GM12878 (cell line): Measurements from ENCODE around the gene COL25A1. TPM values are rescaled to one million over a fixed set of nuclear protein-coding genes. Genes with fewer than 3 reads are reported as not detected.

Experiments
- ATAC-seq: fragments of 200-7000 bp; cut with Tn5 transposase; 3 replicates; pipeline ENCODE4 v1.9.1; 2020; ENCODE audit warnings: mild to moderate bottlenecking, moderate library complexity
- BruUV-seq: library from RNA; stranded (reverse); fragments of 400-500 nt; replicated peaks from 2 replicates; lab custom pipeline; 2021; lab: Mats Ljungman, UMichigan
- CTCF ChIA-PET: fragments of 300-600 bp; sonication (Branson Sonifier 250); formaldehyde crosslinking; extraction: SDS; loops from one replicate; lab custom pipeline; 2021; ENCODE audit warnings: inconsistent platforms; lab: Yijun Ruan, JAX
- POLR2A ChIA-PET: fragments of 350-600 bp; formaldehyde crosslinking; extraction: SDS; loops from one replicate; lab custom pipeline; 2021; ENCODE audit warnings: inconsistent platforms; lab: Charles Lee
- RAD21 ChIA-PET: fragments of 300-600 bp; sonication (Branson Sonifier 250); formaldehyde crosslinking; loops from one replicate; lab custom pipeline; 2023; ENCODE audit warnings: antibody characterized with exemption; ENCODE audit not compliant: unreplicated experiment; lab: Charles Lee
- SMC1A ChIA-PET: fragments of 300-600 bp; sonication (Branson Sonifier 250); formaldehyde crosslinking; loops from one replicate; lab custom pipeline; 2023; ENCODE audit not compliant: unreplicated experiment, uncharacterized antibody; lab: Charles Lee
- DNase-seq: peaks from one replicate; pipeline ENCODE4 v3.0.0-alpha.2; 2011; ENCODE audit warnings: low read depth, low spot score
- FAIRE-seq: peaks from 3 replicates; lab custom pipeline; 2011; peaks lifted over from hg19 to GRCh38; lab: Jason Lieb, UNC
- H2AFZ ChIP-seq: 2 replicates; pipeline ENCODE4 v1.6.0; 2011; ENCODE audit warnings: low read depth, low read length, control low read depth; ENCODE audit not compliant: control insufficient read depth
- H3K27ac ChIP-seq: 2 replicates; pipeline ENCODE4 v1.5.1; 2011; ENCODE audit warnings: control low read depth; ENCODE audit not compliant: control insufficient read depth, insufficient read depth
- H3K27me3 ChIP-seq, 2 experiments: replicated peaks in 1 of 2; 2 replicates each; pipeline versions ENCODE4 v1.6.0 to v1.6.1; 2011; ENCODE audit warnings: low read length in 1 of 2; ENCODE audit not compliant: control insufficient read depth in 2 of 2, insufficient read depth in 2 of 2
- H3K36me3 ChIP-seq, 2 experiments: 2 replicates each; pipeline ENCODE4 v1.5.1; 2011; ENCODE audit warnings: low read length in 1 of 2; ENCODE audit not compliant: control insufficient read depth in 2 of 2, insufficient read depth in 2 of 2
- H3K4me1 ChIP-seq: 2 replicates; pipeline ENCODE4 v1.6.1; 2011; ENCODE audit warnings: mild to moderate bottlenecking, low read length, moderate library complexity, mixed read lengths; ENCODE audit not compliant: control insufficient read depth, insufficient read depth
- H3K4me2 ChIP-seq: 2 replicates; pipeline ENCODE4 v1.6.0; 2011; ENCODE audit warnings: control low read depth; ENCODE audit not compliant: control insufficient read depth, insufficient read depth
- H3K4me3 ChIP-seq: fragments of 200-600 bp; sonication (generic); 2 replicates; pipeline ENCODE4 v1.5.1; 2016
- H3K79me2 ChIP-seq: 2 replicates; pipeline ENCODE4 v1.6.0; 2011; ENCODE audit warnings: low read length; ENCODE audit not compliant: control insufficient read depth, insufficient read depth
- H3K9ac ChIP-seq: 2 replicates; pipeline ENCODE4 v1.8.0; 2011; ENCODE audit warnings: low read length, control low read depth, mixed read lengths; ENCODE audit not compliant: control insufficient read depth, insufficient read depth
- H3K9me3 ChIP-seq: replicated peaks from 3 replicates; pipeline ENCODE4 v1.5.1; 2011; ENCODE audit warnings: mild to moderate bottlenecking, low read length; ENCODE audit not compliant: control insufficient read depth, insufficient read depth
- H4K20me1 ChIP-seq: 2 replicates; pipeline ENCODE4 v1.6.0; 2011; ENCODE audit not compliant: control insufficient read depth, insufficient read depth
- EP300 ChIP-seq, 2 experiments: fragments of 150-350 bp in 1 of 2; IDR thresholded peaks; 2 replicates each; pipeline ENCODE4 v1.6.1; 2011 to 2012; ENCODE audit warnings: low read depth in 2 of 2, low read length in 2 of 2, borderline replicate concordance in 1 of 2, improper control_type of control experiment in 1 of 2, inconsistent platforms in 1 of 2; ENCODE audit not compliant: control insufficient read depth in 1 of 2
- HDAC6 ChIP-seq: fragments of 200-600 bp; sonication (generic); IDR thresholded peaks from one replicate; pipeline ENCODE4 v1.8.0; 2017; ENCODE audit warnings: antibody characterized with exemption; ENCODE audit not compliant: unreplicated experiment
- IRF3 ChIP-seq: fragments of 450-650 bp; IDR thresholded peaks from 2 replicates; pipeline ENCODE4 v1.6.1; 2014; ENCODE audit warnings: mild to moderate bottlenecking
- NR2F1 ChIP-seq: fragments of 450-650 bp; conservative IDR thresholded peaks from 2 replicates; pipeline ENCODE4 v1.6.1; 2017; ENCODE audit warnings: mild to moderate bottlenecking
- SIX5 ChIP-seq: IDR thresholded peaks from 2 replicates; pipeline ENCODE4 v1.6.1; 2011; ENCODE audit warnings: mild to moderate bottlenecking, low read depth, low read length, moderate library complexity; ENCODE audit not compliant: severe bottlenecking
- SKIL ChIP-seq: fragments of 450-650 bp; IDR thresholded peaks from 2 replicates; pipeline ENCODE4 v1.6.1; 2017; ENCODE audit warnings: mild to moderate bottlenecking, low read depth, inconsistent platforms; ENCODE audit not compliant: poor library complexity, severe bottlenecking
- USF1 ChIP-seq: IDR thresholded peaks from 2 replicates; pipeline ENCODE4 v1.6.1; 2011; ENCODE audit warnings: borderline replicate concordance, low read depth, mild to moderate bottlenecking, moderate library complexity, mixed read lengths, low read length; ENCODE audit not compliant: insufficient read depth; ENCODE audit errors: extremely low read length
- ZNF207 ChIP-seq: fragments of 450-650 bp; IDR thresholded peaks from 2 replicates; pipeline ENCODE4 v1.6.1; 2014; ENCODE audit warnings: antibody characterized with exemption, mild to moderate bottlenecking, borderline replicate concordance
- WGBS: methylation state at CpG from one replicate; pipeline ENCODE4 v1.1.6; 2016; ENCODE audit warnings: low lambda C conversion rate; ENCODE audit not compliant: insufficient replicate concordance, insufficient coverage; ENCODE audit errors: missing lambda C conversion rate; 5-methylcytosine and 5-hydroxymethylcytosine counted together
- in situ Hi-C: fragments of 300-500 bp; cut with MboI; formaldehyde crosslinking; loops from 9 replicates; pipeline ENCODE4 v1.14.3; 2018; ENCODE audit warnings: mixed read lengths
- intact Hi-C: fragments of 100-400 bp; cut with micrococcal nuclease; formaldehyde crosslinking; loops from one replicate; pipeline ENCODE4 v1.14.2; 2022; ENCODE audit not compliant: unreplicated experiment
- polyA plus RNA-seq, 11 experiments: library from polyadenylated mRNA; depleted of rRNA in 4 of 11; unstranded in 6 of 11; stranded (reverse) in 5 of 11; fragments of >200 nt; fragmentation: Nextera tagmentation in 4 of 11; fragmentation: Illumina TruSeq in 1 of 11; extraction: Ambion mirVana in 4 of 11; extraction: Trizol in 1 of 11; gene quantifications; 1 replicate in 1 of 11; 2 replicates in 10 of 11; pipeline versions ENCODE4 v1.2.1 to v1.2.3, GENCODE V29; 2011 to 2016; ENCODE audit warnings: inconsistent platforms in 2 of 11, missing spikeins in 2 of 11, low read depth in 1 of 11
- total RNA-seq, 4 experiments: library from RNA; depleted of rRNA in 3 of 4; stranded (reverse); fragments of >200 nt in 3 of 4; fragmentation: Illumina TruSeq in 1 of 4; extraction: Trizol in 1 of 4; gene quantifications; 2 replicates each; pipeline versions ENCODE4 v1.2.1 to v1.2.3, GENCODE V29; 2013 to 2021
- TF ChIP-seq, protein P1 (sequence below): fragments of 450-650 bp; IDR thresholded peaks from 2 replicates; pipeline ENCODE4 v1.6.1; 2018; ENCODE audit warnings: mild to moderate bottlenecking, low read depth, moderate library complexity; ENCODE audit not compliant: partially characterized antibody

COL25A1 gene
- total and polyA plus RNA-seq, 10 of the 15 experiments (the other 5 are each of a cell fraction or from before 2014, with no cell fraction given), result 0.01 to 0.26 (median 0.12) TPM; not detected in 6

DNA sequence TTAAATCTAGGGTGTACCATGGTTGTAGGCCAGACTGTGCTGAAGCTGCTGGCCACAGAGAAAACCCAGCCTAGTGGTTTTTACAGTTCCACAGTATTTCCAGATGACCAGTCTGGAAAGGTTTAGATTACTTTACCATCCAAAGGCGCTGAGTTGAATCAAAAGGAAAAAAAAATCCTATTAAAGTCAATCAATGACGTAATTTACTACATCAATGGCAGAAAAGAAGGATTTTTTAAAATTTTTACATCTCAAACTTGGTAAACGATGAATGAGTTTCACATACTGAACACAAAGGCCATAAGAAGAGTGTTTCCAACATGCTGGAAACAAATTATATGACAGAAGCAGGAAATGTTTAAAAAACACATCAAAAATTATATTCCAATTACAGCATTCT, 409.0 kb downstream of the COL25A1 start:
- intact Hi-C loops, result no loop called here
- Histone ChIP-seq H3K27me3 (0 out of 4 replicates have a peak, but pooled peaks cover 0 to 2% of the 10 kb centered on the region in 2 experiments), H3K79me2 (no peaks in the 10 kb centered on the region), H3K9me3 (no peaks in the 10 kb centered on the region), H3K36me3 (no peaks in the 10 kb centered on the region), H3K4me1 (no peaks in the 10 kb centered on the region), H3K4me2 (no peak overlapping the region), H3K9ac (no peak overlapping the region), H3K4me3 (no peak overlapping the region), H2AFZ (no peak overlapping the region), H4K20me1 (no peaks in the 10 kb centered on the region), H3K27ac (no peak overlapping the region)
- SMC1A ChIA-PET, result no interaction called here
- FAIRE-seq (no peak), DNase-seq (no peak), ATAC-seq (no peak)
- no TSS peak for BruUV-seq
- 18% methylated on average over 3 of the region's 3 CpGs for WGBS
- RAD21 ChIA-PET, result no interaction called here
- in situ Hi-C loops, result no loop called here
- no peak for TF ChIP-seq SKIL
- TF ChIP-seq HDAC6, result no peak
- TF ChIP-seq ZNF207, result no peak
- TF ChIP-seq, protein P1, sequence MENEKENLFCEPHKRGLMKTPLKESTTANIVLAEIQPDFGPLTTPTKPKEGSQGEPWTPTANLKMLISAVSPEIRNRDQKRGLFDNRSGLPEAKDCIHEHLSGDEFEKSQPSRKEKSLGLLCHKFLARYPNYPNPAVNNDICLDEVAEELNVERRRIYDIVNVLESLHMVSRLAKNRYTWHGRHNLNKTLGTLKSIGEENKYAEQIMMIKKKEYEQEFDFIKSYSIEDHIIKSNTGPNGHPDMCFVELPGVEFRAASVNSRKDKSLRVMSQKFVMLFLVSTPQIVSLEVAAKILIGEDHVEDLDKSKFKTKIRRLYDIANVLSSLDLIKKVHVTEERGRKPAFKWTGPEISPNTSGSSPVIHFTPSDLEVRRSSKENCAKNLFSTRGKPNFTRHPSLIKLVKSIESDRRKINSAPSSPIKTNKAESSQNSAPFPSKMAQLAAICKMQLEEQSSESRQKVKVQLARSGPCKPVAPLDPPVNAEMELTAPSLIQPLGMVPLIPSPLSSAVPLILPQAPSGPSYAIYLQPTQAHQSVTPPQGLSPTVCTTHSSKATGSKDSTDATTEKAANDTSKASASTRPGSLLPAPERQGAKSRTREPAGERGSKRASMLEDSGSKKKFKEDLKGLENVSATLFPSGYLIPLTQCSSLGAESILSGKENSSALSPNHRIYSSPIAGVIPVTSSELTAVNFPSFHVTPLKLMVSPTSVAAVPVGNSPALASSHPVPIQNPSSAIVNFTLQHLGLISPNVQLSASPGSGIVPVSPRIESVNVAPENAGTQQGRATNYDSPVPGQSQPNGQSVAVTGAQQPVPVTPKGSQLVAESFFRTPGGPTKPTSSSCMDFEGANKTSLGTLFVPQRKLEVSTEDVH, result no peak
- TF ChIP-seq SIX5, result no peak
- no peak for TF ChIP-seq NR2F1
- no peak for TF ChIP-seq EP300 (IDR thresholded peaks at IDR 0.05; ENCODE audit: borderline replicate concordance in 1 of 2, control insufficient read depth in 1 of 2, low read depth in 2 of 2, low read length in 2 of 2)
- TF ChIP-seq USF1, result no peak
- no peak for TF ChIP-seq IRF3
- POLR2A ChIA-PET, result no interaction called here
- CTCF ChIA-PET, result no interaction called here
